Peyer's patch (tissue), 4 donors: Measurements from ENCODE around the gene PATJ.

Experiments
- CTCF ChIP-seq, 6 experiments: fragments of 450-650 bp in 4 of 6; fragments of 200-600 bp in 2 of 6; sonication (generic) in 1 of 6; IDR thresholded peaks; one replicate each; pipeline ENCODE4 v1.5.1; 2017 to 2019; ENCODE audit warnings: antibody characterized with exemption in 6 of 6, mild to moderate bottlenecking in 3 of 6, moderate library complexity in 1 of 6
- POLR2A ChIP-seq, 2 donors: fragments of 450-650 bp; IDR thresholded peaks; one replicate each; pipeline ENCODE4 v1.5.1; 2017; ENCODE audit warnings: antibody characterized with exemption in 2 of 2, mild to moderate bottlenecking in 2 of 2, moderate library complexity in 2 of 2

GRCh38 chr1:62140666-62141065 is 398.4 kb downstream of the PATJ start:
- TF ChIP-seq POLR2A (IDR thresholded peaks at IDR 0.05) (no peak), CTCF (IDR thresholded peaks at IDR 0.05) (no peak)
